Esophagus squamous epithelium (tissue), 5 donors: ENCODE data around the gene VAMP1. TPM values are rescaled to one million over a fixed set of nuclear protein-coding genes. Genes with fewer than 3 reads are reported as not detected.

Source experiments
- DNase-seq: peaks from one replicate; lab custom pipeline; 2025; lab: John Stamatoyannopoulos, UW
- H3K27ac ChIP-seq, 4 donors: fragments of 200-600 bp; sonication (generic); one replicate each; pipeline ENCODE4 v1.5.1; 2016 to 2019; ENCODE audit warnings: mild to moderate bottlenecking in 1 of 4
- H3K27me3 ChIP-seq, 4 donors: fragments of 200-600 bp; sonication (generic); 1 replicate in 3 of 4; 2 replicates in 1 of 4; pipeline versions ENCODE4 v1.5.1 to v1.6.0; 2017 to 2021; ENCODE audit warnings: antibody characterized with exemption in 1 of 4
- H3K36me3 ChIP-seq, 3 donors: fragments of 200-600 bp; sonication (generic); one replicate each; pipeline ENCODE4 v1.5.1; 2016 to 2019
- H3K4me1 ChIP-seq, 3 donors: fragments of 200-600 bp; sonication (generic); one replicate each; pipeline ENCODE4 v1.5.1; 2017 to 2019
- H3K4me3 ChIP-seq, 4 donors: fragments of 200-600 bp; sonication (generic); 1 replicate in 3 of 4; 2 replicates in 1 of 4; pipeline ENCODE4 v1.5.1; 2016 to 2019; ENCODE audit warnings: mild to moderate bottlenecking in 2 of 4, moderate library complexity in 1 of 4
- H3K9me3 ChIP-seq, 3 donors: fragments of 200-600 bp; sonication (generic); one replicate each; pipeline ENCODE4 v1.5.1; 2016 to 2019
- POLR2A ChIP-seq, 4 donors: fragments of 450-650 bp; IDR thresholded peaks; one replicate each; pipeline ENCODE4 v1.6.1; 2017; ENCODE audit warnings: antibody characterized with exemption in 4 of 4, mild to moderate bottlenecking in 4 of 4, moderate library complexity in 3 of 4
- WGBS, 2 donors: methylation state at CpG; one replicate each; pipeline ENCODE4 v1.1.5; 2018; 5-methylcytosine and 5-hydroxymethylcytosine counted together
- intact Hi-C: fragments of 100-400 bp; cut with DNase I; formaldehyde crosslinking; loops from one replicate; pipeline ENCODE4 v1.15.0; 2022
- total RNA-seq, 4 donors: library from RNA; depleted of rRNA; stranded (reverse); fragments of >200 nt; gene quantifications; one replicate each; pipeline ENCODE4 v1.1.0, GENCODE V29; 2016
- TF ChIP-seq, protein P1 (sequence below), 6 experiments: fragments of 450-650 bp in 4 of 6; fragments of 200-600 bp in 2 of 6; sonication (generic) in 2 of 6; IDR thresholded peaks; one replicate each; pipeline ENCODE4 v1.5.1; 2016 to 2019; ENCODE audit warnings: antibody characterized with exemption in 6 of 6, mild to moderate bottlenecking in 4 of 6, moderate library complexity in 4 of 6
- donor health status: DM: yes; HTN: yes; CAD: no.

Gene VAMP1
- total RNA-seq, 4 donors from 2014 or later = 1.2 to 9.1 (median 5.1) TPM

DNA sequence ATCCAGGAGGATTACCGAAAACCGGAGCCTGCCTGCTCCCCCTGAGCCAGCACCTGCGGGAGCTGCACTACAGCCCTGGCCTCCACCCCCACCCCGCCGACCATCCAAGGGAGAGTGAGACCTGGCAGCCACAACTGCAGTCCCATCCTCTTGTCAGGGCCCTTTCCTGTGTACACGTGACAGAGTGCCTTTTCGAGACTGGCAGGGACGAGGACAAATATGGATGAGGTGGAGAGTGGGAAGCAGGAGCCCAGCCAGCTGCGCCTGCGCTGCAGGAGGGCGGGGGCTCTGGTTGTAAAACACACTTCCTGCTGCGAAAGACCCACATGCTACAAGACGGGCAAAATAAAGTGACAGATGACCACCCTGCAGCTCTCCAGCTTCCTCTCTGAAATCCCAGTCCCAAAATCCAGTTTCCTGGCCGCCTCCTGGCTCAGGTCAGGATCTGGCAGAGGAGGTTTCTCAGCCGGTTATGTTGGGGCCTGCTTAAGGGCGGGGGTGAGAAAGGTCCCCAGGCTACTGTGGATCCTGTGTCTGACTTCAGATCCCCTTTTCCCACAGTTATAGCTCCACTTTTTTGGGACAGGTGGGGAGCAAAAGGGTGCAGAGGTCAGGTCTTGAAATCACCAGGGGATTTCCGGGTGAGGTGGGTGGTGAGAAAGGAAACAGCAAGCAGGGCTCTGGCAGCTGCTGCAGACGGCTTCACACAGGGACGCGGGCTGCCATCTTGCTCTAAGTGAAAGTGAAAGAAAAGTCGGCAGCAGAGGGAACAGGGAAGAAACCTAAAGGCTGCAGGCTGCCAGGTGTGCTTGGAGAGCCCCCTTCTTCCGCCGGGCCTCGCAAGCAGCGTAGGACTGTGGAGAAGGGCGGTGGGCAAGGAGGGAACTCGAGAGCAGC lies 18.9 kb downstream of the VAMP1 start, which contains the start of gene TAPBPL:
Gene TAPBPL, plus strand, starts transcription at position 695 of the 897 bp plus-strand sequence. CDS start 207 bp downstream, outside the sequence.
- peak within 1 kb of the TSS; percentile 97 to 99 (median 98) for H3K27ac ChIP-seq
- peak within 1 kb of the TSS; percentile 50 to 92 (median 73) for H3K4me3 ChIP-seq
- H3K9me3 ChIP-seq = no peaks in the 10 kb centered on the region
- H3K36me3 ChIP-seq = peaks cover 0 to 43% (median 9%) of the 10 kb centered on the region in 3 donors
- TF ChIP-seq, protein P1, sequence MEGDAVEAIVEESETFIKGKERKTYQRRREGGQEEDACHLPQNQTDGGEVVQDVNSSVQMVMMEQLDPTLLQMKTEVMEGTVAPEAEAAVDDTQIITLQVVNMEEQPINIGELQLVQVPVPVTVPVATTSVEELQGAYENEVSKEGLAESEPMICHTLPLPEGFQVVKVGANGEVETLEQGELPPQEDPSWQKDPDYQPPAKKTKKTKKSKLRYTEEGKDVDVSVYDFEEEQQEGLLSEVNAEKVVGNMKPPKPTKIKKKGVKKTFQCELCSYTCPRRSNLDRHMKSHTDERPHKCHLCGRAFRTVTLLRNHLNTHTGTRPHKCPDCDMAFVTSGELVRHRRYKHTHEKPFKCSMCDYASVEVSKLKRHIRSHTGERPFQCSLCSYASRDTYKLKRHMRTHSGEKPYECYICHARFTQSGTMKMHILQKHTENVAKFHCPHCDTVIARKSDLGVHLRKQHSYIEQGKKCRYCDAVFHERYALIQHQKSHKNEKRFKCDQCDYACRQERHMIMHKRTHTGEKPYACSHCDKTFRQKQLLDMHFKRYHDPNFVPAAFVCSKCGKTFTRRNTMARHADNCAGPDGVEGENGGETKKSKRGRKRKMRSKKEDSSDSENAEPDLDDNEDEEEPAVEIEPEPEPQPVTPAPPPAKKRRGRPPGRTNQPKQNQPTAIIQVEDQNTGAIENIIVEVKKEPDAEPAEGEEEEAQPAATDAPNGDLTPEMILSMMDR (IDR thresholded peaks at IDR 0.05) = peak in 1 of 6 experiments; percentile 4
- peak in 2 of 4 donors; percentile 35 to 65 for TF ChIP-seq POLR2A (IDR thresholded peaks at IDR 0.05)
- 0% methylated on average over 12 to 17 of the region's 27 CpGs for WGBS, 2 donors
- H3K27me3 ChIP-seq = no peaks in the 10 kb centered on the region
- peaks cover 27 to 55% (median 32%) of the 10 kb centered on the region in 3 donors for H3K4me1 ChIP-seq
- intact Hi-C loops = no loop called here
- peak; percentile 34 for DNase-seq

GRCh38 chr12:6450869-6451347 lies 19.6 kb downstream of the VAMP1 start:
- 10 to 13% methylated on average over 10 to 11 of the region's 11 CpGs for WGBS, 2 donors
- no peak for DNase-seq
- intact Hi-C loops = no loop called here
- Histone ChIP-seq H3K4me1 (peaks cover 27 to 55% (median 32%) of the 10 kb centered on the region in 3 donors), H3K9me3 (no peaks in the 10 kb centered on the region), H3K36me3 (peaks cover 0 to 45% (median 9%) of the 10 kb centered on the region in 3 donors), H3K27ac (peak overlapping the region; percentile 97 to 99 (median 98)), H3K27me3 (no peaks in the 10 kb centered on the region), H3K4me3 (peak overlapping the region; percentile 50 to 92 (median 73))
- no peak for TF ChIP-seq POLR2A (IDR thresholded peaks at IDR 0.05)
- TF ChIP-seq, protein P1 (IDR thresholded peaks at IDR 0.05) = no peak

DNA sequence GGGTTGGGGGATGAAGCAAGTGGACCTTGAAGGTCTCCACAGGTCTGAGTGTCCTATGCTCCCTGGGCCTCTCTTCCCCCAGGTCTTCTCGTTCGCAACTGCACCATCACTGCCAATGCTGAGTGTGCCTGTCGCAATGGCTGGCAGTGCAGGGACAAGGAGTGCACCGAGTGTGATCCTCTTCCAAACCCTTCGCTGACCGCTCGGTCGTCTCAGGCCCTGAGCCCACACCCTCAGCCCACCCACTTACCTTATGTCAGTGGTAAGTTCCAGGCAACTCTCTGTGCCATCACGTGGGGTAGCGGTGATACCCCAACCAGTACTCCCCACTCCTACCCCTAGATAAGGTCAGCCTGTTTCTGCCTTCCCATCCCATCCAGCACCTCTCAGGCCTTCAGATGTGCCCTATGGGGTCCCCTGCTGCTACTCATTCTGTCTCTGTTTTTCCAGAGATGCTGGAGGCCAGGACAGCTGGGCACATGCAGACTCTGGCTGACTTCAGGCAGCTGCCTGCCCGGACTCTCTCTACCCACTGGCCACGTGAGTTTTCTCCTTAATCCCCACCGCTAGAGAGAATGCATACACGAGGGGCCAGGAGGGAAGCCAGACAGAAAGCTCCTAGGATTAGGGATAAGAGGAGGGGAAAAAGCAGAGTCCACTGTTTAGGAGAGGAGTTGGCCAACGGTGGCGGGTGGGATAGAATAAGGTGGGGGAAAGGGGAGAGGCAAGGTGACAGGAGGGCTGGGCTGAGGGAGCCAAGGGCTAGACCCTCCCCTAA lies 20.2 kb downstream of the VAMP1 start:
- intact Hi-C loops = no loop called here
- no peak for DNase-seq
- no peaks in the 10 kb centered on the region for H3K9me3 ChIP-seq
- H3K4me3 ChIP-seq = peak overlapping the region; percentile 50 to 92 (median 73)
- peaks cover 27 to 55% (median 32%) of the 10 kb centered on the region in 3 donors for H3K4me1 ChIP-seq
- peak overlapping the region; percentile 97 to 99 (median 98) for H3K27ac ChIP-seq
- H3K27me3 ChIP-seq = no peaks in the 10 kb centered on the region
- TF ChIP-seq, protein P1 (IDR thresholded peaks at IDR 0.05) = no peak
- no peak for TF ChIP-seq POLR2A (IDR thresholded peaks at IDR 0.05)
- H3K36me3 ChIP-seq = peaks cover 0 to 49% (median 9%) of the 10 kb centered on the region in 3 donors
- WGBS, 2 donors = 60 to 68% methylated on average over 13 to 16 of the region's 16 CpGs

DNA sequence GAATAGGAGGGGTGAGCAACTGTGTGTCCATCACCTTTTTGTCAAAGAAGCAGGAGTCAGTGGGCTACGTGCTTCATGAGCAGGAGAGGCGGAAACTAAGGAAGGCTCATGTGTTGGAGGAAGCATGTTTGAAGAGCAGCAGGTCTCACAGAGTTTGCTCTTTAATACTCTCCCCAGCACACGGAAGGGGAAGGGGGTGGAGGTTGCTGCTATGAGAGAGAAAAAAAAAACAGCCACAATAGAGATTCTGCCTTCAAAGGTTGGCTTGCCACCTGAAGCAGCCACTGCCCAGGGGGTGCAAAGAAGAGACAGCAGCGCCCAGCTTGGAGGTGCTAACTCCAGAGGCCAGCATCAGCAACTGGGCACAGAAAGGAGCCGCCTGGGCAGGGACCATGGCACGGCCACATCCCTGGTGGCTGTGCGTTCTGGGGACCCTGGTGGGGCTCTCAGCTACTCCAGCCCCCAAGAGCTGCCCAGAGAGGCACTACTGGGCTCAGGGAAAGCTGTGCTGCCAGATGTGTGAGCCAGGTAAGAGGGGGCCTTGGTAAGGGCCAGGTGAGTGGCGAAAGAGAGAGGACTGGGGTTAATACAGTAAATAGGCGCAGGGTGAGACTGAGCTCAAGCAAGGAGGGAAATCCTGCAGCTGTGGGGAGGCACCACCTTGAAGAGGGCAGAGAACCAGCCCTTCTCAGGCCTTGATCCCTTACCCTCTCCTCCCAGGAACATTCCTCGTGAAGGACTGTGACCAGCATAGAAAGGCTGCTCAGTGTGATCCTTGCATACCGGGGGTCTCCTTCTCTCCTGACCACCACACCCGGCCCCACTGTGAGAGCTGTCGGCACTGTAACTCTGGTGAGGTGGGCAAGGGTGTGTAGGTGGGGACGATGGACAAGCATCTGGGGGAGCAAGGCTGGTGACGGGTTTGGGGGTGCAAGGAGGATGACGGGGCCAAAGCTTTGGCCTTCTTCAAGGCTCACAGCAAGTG lies 25.5 kb downstream of the VAMP1 start, which contains the start of gene CD27:
Gene CD27, plus strand, starts transcription at position 252 of the 985 bp plus-strand sequence. Its CDS starts 141 bp downstream, at position 393.
- H3K27ac ChIP-seq = peak within 1 kb of the TSS in 2 of 4 donors; percentile 49 to 55
- H3K36me3 ChIP-seq = peaks cover 0 to 35% (median 0%) of the 10 kb centered on the region in 3 donors
- peak within 1 kb of the TSS in 3 of 4 donors; percentile 22 to 53 (median 34) for H3K4me3 ChIP-seq
- no peaks in the 10 kb centered on the region for H3K9me3 ChIP-seq
- 64 to 89% methylated on average over 9 to 12 of the region's 16 CpGs for WGBS, 2 donors
- TF ChIP-seq, protein P1 (IDR thresholded peaks at IDR 0.05) = no peak
- no peak for TF ChIP-seq POLR2A (IDR thresholded peaks at IDR 0.05)
- no peaks in the 10 kb centered on the region for H3K27me3 ChIP-seq
- peaks cover under 1 to 23% (median 3%) of the 10 kb centered on the region in 3 donors for H3K4me1 ChIP-seq
- intact Hi-C loops = no loop called here
- DNase-seq = no peak
